Measurements from ENCODE around the gene IKZF2. TPM values are rescaled to one million over a fixed set of nuclear protein-coding genes. Genes with fewer than 3 reads are reported as not detected.

IKZF2 gene
- total and polyA plus RNA-seq, 2 donors (not counting 3 experiments of a cell fraction or from before 2014, with no cell fraction given): 0.08 to 0.46 TPM

DNA sequence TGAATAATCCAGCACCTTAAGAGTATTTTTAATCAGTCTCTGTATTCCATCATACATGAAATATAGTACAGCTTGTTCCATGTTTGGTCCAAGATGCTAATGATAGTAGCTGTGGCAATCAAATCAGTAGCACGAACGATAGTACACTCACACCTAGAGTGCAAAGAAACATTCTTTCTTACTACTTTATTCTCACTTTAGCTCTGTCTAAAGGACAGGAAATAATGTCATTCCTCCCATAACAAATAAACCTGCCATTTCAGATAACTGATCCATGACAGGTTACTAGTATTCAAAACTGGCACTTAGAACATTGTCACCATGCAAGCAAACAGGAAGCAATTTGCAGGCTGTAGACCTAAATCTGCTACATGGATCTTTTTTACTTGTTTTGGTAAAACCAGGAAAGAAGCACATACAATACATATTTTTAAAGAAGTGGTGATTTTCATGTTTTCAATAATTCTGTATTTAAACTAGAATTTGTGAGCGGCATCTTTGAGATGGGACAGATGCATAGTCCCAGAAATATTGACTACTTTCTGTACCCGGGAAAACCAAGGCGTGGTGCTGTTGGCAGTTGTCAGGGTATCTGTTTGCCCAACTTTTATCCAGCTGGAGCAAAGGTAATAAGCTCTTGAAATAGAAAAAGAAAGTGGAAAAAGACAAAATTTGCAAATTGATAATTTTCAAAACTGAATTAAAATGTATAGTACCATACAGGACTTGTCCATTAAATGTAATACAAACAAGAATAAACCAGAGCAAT, 49.5 kb downstream of the IKZF2 start:
- intact Hi-C loops (cut with micrococcal nuclease) (no loop called here), dilution Hi-C loops (cut with MboI; ENCODE audit: extremely low pct_ligation_motif_present, low sequenced_read_pairs) (no loop called here)
- no TSS peak for BruUV-seq (replicated peaks)
- CTCF ChIA-PET: interaction anchor here (1.6 kb wide), 1 partner anchor 325 kb away, joined by 4 read pairs; no protein-coding TSS in a partner anchor
- TF ChIP-seq POLR2A (IDR thresholded peaks at IDR 0.05; ENCODE audit: low read depth, low read length): no peak
- no peak for TF ChIP-seq POLR2AphosphoS5 (IDR thresholded peaks at IDR 0.05; ENCODE audit: insufficient read depth, low read depth, low read length)
- TF ChIP-seq JUN (IDR thresholded peaks at IDR 0.05; ENCODE audit: borderline replicate concordance, insufficient read depth, insufficient read length, low read depth): no peak
- TF ChIP-seq GATA2 (IDR thresholded peaks at IDR 0.05; ENCODE audit: insufficient read depth, insufficient read length, low read depth, low read length): no peak
- TF ChIP-seq FOS (IDR thresholded peaks at IDR 0.05; ENCODE audit: borderline replicate concordance, insufficient read depth, low read length): no peak
- no peak for TF ChIP-seq EZH2 (IDR thresholded peaks at IDR 0.05; ENCODE audit: borderline replicate concordance, low read depth, low read length, severe bottlenecking)
- no peak for TF ChIP-seq MYC (IDR thresholded peaks at IDR 0.05; ENCODE audit: low read depth, low read length)
- TF ChIP-seq, protein P1, sequence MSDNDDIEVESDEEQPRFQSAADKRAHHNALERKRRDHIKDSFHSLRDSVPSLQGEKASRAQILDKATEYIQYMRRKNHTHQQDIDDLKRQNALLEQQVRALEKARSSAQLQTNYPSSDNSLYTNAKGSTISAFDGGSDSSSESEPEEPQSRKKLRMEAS (IDR thresholded peaks at IDR 0.05; ENCODE audit: insufficient read depth, insufficient read length): no peak
- TF ChIP-seq, protein P2, sequence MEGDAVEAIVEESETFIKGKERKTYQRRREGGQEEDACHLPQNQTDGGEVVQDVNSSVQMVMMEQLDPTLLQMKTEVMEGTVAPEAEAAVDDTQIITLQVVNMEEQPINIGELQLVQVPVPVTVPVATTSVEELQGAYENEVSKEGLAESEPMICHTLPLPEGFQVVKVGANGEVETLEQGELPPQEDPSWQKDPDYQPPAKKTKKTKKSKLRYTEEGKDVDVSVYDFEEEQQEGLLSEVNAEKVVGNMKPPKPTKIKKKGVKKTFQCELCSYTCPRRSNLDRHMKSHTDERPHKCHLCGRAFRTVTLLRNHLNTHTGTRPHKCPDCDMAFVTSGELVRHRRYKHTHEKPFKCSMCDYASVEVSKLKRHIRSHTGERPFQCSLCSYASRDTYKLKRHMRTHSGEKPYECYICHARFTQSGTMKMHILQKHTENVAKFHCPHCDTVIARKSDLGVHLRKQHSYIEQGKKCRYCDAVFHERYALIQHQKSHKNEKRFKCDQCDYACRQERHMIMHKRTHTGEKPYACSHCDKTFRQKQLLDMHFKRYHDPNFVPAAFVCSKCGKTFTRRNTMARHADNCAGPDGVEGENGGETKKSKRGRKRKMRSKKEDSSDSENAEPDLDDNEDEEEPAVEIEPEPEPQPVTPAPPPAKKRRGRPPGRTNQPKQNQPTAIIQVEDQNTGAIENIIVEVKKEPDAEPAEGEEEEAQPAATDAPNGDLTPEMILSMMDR (IDR thresholded peaks at IDR 0.05; ENCODE audit: extremely low read depth in 1 of 2, insufficient read depth in 1 of 2, low read depth in 1 of 2, low read length in 2 of 2): no peak
- FAIRE-seq (no peak), DNase-seq (ENCODE audit: low read depth, low spot score) (no peak)
- POLR2A ChIA-PET: no interaction called here
- no peak overlapping the region for H3K4me2 ChIP-seq (ENCODE audit: insufficient read depth, low read length)
- no peak overlapping the region for H3K9ac ChIP-seq (replicated peaks; ENCODE audit: extremely low read depth, insufficient read depth, low read length)
- no peaks in the 10 kb centered on the region for H3K79me2 ChIP-seq (ENCODE audit: control insufficient read depth, insufficient read depth, low read length)
- no peak overlapping the region for H3K27ac ChIP-seq (ENCODE audit: insufficient read depth, low read depth, low read length)
- H3K27me3 ChIP-seq (ENCODE audit: control insufficient read depth in 2 of 2, insufficient read depth in 2 of 2, low read length in 2 of 2): no peaks in the 10 kb centered on the region
- H3K9me1 ChIP-seq (replicated peaks; ENCODE audit: control insufficient read depth, extremely low read depth, insufficient read depth, low read length): no peaks in the 10 kb centered on the region
- no peak overlapping the region for H2AFZ ChIP-seq (ENCODE audit: low read depth, low read length)
- H4K20me1 ChIP-seq (replicated peaks; ENCODE audit: control insufficient read depth, extremely low read depth, insufficient read depth, low read length): no peaks in the 10 kb centered on the region
- no peaks in the 10 kb centered on the region for H3K9me3 ChIP-seq (replicated peaks; ENCODE audit: control insufficient read depth, insufficient read depth, low read length)
- no peaks in the 10 kb centered on the region for H3K36me3 ChIP-seq (ENCODE audit: control insufficient read depth in 2 of 2, extremely low read depth in 1 of 2, insufficient read depth in 2 of 2, low read length in 2 of 2)
- H3K4me3 ChIP-seq (replicated peaks in 1 of 3; ENCODE audit: insufficient read depth in 1 of 3, low read depth in 1 of 3, low read length in 3 of 3): no peak overlapping the region
- H3K4me1 ChIP-seq (ENCODE audit: control insufficient read depth, extremely low read depth, insufficient read depth, low read length): no peaks in the 10 kb centered on the region

Data from endothelial cell of umbilical vein (primary cell).